A549 treated with AZD2906 at 1 μM for 4 hours (cell line): Measurements from ENCODE around the gene LYZ. TPM values are rescaled to one million over a fixed set of nuclear protein-coding genes. Genes with fewer than 3 reads are reported as not detected.

Source experiments
- total RNA-seq: library from RNA; stranded (reverse); fragments of 200-300 nt; extraction: Qiagen RNA extraction; gene quantifications from 5 replicates; pipeline ENCODE4 v1.2.3, GENCODE V29; 2022

Gene LYZ
- 0.07 to 0.72 TPM (median 0.08 TPM) in 3 of 5 replicates, not detected in the others for total RNA-seq

DNA sequence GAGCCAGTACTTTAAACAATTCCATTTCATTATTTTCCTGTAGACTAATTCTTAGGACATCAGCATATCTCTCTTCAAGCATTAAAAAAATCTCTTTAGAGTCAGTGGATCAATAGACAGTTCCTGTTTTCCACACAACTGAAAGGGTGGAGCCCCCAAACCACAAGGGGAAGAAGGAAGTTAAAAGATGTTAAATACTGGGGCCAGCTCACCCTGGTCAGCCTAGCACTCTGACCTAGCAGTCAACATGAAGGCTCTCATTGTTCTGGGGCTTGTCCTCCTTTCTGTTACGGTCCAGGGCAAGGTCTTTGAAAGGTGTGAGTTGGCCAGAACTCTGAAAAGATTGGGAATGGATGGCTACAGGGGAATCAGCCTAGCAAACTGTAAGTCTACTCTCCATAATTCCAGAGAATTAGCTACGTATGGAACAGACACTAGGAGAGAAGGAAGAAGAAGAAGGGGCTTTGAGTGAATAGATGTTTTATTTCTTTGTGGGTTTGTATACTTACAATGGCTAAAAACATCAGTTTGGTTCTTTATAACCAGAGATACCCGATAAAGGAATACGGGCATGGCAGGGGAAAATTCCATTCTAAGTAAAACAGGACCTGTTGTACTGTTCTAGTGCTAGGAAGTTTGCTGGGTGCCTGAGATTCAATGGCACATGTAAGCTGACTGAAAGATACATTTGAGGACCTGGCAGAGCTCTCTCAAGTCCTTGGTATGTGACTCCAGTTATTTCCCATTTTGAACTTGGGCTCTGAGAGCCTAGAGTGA lies at the start of gene LYZ:
Gene LYZ, plus strand, starts transcription at position 220 of the 777 bp plus-strand sequence. Its CDS starts 28 bp downstream, at position 248.

DNA sequence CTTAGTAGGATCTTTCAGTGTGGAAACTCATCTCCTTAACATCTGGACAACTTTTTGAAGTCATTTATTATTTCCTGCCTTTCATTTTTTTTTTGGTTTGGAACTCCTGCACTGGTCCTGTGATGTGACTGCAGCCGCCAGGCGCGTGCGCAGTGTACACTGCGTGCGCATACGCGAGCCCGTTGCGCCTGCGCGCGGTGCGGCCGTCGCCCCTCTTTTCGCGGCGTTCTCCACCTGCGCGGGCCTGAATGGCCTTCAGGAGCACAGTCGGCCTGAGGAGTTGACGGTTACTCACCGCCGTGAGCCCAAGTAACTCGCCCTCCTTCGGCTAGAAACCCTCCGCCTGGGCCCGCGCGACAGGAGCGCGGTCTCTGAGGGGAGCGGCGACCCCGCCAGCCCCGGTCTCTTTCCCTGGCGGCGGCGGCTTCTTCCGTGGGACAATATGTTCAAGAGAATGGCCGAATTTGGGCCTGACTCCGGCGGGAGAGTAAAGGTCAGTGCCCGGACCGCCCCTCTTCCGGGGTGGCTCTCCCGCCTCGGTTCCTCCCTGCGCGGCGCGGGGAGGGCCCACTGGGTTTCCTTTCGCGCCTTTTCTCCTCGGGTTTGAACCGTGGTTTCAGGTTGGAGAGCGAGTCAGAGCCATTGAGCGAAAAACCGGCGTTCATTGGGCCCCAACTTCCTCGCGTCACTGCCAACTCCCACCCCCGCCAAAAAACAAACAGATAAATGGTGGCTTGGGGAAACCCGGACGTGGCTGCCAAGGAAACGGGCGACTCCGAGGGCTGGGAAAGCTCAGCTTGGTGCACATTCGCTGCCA lies 11.6 kb downstream of the LYZ start, which contains the start of gene YEATS4:
Gene YEATS4, plus strand, starts transcription at position 213 of the 817 bp plus-strand sequence. Its CDS starts 230 bp downstream, at position 443.

Other genes starting within 250 kb of the LYZ start
- 53.5 to 68.6 TPM (median 55.1 TPM) in 5 replicates for gene CPSF6, start 108.8 kb upstream of the LYZ start, total RNA-seq
- gene YEATS4, start 11.4 kb downstream of the LYZ start, total RNA-seq = 30.5 to 63.5 TPM (median 34.8 TPM) in 5 replicates
- gene FRS2, start 122.0 kb downstream of the LYZ start, total RNA-seq = 8.5 to 13.7 TPM (median 10.1 TPM) in 5 replicates
- 262 to 357 TPM (median 272 TPM) in 5 replicates for gene CCT2, start 237.1 kb downstream of the LYZ start, total RNA-seq